GM12873 (cell line): ENCODE data around the gene HOXD3.

Experiments used
- TF ChIP-seq, protein P1 (sequence below): IDR thresholded peaks from 2 replicates; pipeline ENCODE4 v1.5.1; 2012; ENCODE audit warnings: low read depth, mild to moderate bottlenecking, moderate library complexity, low read length, control low read depth; ENCODE audit not compliant: insufficient read depth; ENCODE audit errors: missing control alignments

Gene HOXD3

DNA sequence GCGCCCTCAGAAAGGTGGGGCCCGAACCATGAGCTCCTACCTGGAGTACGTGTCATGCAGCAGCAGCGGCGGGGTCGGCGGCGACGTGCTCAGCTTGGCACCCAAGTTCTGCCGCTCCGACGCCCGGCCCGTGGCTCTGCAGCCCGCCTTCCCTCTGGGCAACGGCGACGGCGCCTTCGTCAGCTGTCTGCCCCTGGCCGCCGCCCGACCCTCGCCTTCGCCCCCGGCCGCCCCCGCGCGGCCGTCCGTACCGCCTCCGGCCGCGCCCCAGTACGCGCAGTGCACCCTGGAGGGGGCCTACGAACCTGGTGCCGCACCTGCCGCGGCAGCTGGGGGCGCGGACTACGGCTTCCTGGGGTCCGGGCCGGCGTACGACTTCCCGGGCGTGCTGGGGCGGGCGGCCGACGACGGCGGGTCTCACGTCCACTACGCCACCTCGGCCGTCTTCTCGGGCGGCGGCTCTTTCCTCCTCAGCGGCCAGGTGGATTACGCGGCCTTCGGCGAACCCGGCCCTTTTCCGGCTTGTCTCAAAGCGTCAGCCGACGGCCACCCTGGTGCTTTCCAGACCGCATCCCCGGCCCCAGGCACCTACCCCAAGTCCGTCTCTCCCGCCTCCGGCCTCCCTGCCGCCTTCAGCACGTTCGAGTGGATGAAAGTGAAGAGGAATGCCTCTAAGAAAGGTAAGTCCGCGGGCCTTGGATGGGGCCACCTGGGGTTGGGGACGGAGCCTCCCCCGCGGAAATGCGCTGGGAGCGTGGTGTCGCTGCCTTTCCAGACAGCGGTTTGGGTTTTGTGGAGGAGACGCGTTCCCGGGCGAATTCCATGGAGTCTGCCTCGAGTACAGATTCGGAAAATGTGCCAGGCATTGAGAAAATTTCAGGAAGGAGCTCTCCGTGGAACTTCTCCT is 31.9 kb downstream of the HOXD3 start:
- TF ChIP-seq, protein P1, sequence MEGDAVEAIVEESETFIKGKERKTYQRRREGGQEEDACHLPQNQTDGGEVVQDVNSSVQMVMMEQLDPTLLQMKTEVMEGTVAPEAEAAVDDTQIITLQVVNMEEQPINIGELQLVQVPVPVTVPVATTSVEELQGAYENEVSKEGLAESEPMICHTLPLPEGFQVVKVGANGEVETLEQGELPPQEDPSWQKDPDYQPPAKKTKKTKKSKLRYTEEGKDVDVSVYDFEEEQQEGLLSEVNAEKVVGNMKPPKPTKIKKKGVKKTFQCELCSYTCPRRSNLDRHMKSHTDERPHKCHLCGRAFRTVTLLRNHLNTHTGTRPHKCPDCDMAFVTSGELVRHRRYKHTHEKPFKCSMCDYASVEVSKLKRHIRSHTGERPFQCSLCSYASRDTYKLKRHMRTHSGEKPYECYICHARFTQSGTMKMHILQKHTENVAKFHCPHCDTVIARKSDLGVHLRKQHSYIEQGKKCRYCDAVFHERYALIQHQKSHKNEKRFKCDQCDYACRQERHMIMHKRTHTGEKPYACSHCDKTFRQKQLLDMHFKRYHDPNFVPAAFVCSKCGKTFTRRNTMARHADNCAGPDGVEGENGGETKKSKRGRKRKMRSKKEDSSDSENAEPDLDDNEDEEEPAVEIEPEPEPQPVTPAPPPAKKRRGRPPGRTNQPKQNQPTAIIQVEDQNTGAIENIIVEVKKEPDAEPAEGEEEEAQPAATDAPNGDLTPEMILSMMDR = no peak

DNA sequence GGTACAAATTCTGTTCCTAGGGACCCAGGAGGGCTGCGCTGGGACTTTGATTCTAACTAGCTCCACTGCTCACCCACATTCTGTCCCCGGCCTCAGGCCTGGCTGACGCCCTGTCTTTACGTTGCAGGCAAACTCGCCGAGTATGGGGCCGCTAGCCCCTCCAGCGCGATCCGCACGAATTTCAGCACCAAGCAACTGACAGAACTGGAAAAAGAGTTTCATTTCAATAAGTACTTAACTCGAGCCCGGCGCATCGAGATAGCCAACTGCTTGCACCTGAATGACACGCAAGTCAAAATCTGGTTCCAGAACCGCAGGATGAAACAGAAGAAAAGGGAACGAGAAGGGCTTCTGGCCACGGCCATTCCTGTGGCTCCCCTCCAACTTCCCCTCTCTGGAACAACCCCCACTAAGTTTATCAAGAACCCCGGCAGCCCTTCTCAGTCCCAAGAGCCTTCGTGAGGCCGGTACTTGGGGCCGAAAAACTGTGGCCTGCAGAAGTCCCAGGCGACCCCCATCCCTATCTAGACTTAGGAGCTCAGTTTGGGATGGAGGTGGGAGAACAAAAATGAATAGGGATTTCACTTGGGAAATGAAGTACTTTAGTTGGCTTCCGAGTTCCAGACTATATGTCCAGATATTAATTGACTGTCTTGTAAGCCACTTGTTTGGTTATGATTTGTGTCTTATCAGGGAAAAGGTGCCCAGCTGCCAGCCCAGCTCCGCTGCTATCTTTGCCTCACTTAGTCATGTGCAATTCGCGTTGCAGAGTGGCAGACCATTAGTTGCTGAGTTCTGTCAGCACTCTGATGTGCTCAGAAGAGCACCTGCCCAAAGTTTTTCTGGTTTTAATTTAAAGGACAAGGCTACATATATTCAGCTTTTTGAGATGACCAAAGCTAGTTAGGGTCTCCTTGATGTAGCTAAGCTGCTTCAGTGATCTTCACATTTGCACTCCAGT is 32.9 kb downstream of the HOXD3 start:
- TF ChIP-seq, protein P1 = no peak

DNA sequence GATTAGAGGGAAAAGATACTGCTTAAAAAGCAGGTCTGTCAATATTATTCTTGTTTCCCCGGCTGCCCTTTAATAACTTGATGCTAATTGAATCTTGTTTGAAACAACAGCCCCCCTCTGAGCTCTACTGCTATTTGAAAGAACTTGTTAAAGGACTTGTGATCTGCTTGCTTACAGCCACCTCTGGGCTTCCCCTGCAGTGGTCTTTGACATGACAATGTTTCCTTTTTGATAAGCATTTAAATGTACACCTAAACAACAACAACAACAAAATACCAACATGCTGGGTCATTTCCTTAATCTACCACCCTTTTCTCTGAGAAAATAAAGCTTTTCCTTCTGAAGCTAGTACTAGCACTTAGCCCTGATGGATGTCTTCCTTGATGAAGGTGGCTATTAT is 35.2 kb downstream of the HOXD3 start:
- TF ChIP-seq, protein P1 = no peak

DNA sequence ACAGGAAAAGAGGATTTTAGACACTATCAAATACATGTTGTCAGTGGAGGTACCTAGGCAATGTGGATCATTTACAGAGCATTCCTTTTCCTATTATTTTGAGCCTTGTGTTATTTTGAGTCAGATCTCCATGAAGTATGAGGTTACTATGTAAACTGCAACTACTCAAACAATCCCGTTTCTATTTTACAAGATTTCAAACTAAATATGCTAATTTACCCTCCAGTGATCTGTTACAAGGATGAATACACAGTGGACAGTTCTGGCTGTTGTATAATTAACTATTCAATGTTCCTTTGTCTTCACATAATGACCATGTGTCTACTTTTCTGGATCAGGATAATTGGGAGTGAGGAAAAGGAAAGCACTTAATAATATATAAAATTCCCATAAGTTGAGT is 35.9 kb downstream of the HOXD3 start:
- TF ChIP-seq, protein P1 = no peak

DNA sequence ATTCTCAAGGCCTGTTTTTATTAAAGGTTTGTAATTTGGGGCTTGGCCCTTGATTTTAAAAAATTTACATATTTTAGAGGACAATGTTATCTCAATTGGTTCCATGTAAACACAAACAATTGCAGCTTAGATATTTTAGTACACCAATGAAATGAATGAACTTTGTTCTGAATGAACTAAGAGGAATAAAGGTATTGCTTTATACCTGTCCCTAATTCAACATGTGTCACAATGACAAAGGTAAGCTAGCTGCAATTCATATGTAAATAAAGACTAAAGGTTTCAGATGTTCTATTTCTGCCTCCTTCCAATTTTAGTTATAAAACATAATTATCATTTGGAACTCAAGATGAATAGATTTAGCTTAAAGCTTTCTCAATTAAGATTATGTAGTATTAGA is 42.8 kb downstream of the HOXD3 start:
- TF ChIP-seq, protein P1 = no peak

DNA sequence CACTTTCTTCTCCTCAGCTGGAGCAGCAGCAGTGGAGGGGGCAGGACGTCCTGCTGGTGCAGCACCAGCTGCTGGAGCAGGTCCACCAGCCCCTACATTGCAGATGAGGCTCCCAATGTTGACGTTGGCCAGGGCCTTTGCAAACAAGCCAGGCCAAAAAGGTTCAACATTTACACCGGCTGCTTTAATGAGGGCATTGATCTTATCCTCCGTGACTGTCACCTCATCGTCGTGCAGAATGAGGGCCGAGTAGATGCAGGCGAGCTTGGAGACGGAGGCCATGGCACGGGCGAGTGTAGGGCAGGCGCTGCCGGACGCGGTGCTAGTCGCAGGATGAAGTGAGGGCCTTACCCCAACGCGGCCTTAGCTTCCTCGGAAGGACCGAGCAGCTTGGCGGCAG is 43.9 kb downstream of the HOXD3 start:
- TF ChIP-seq, protein P1 = no peak

DNA sequence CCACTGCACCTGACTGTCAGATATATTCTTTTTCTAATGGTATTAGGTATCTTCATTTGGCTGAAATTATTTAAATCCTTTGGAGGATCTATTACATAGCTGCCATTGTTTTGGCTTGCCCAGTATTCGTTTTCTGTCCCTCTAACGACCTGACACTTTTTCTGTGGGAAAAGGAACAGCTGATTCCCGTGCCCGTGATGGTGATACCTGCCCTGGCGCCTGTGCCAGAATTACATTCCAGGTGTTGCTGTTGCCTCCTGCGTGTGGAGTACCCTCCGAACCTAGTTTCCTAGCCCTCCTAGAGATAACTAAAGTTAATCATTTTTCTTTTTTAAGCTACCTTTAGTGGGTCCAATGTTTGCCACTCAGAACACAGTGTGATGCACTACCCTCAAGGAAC is 45.4 kb downstream of the HOXD3 start:
- TF ChIP-seq, protein P1 = no peak
